ENCODE results near the gene IL1F10. TPM values are rescaled to one million over a fixed set of nuclear protein-coding genes. Genes with fewer than 3 reads are reported as not detected.

IL1F10 gene
- total and polyA plus RNA-seq, 10 of the 15 experiments (the other 5 are each of a cell fraction or from before 2014, with no cell fraction given), result not detected

GRCh38 chr2:113046465-113046864, 21.3 kb upstream of the IL1F10 start (continued):
- TF ChIP-seq IKZF1 (conservative IDR thresholded peaks at IDR 0.05), result no peak

GRCh38 chr2:113050921-113051895, 16.6 kb upstream of the IL1F10 start:
- Histone ChIP-seq H3K9ac (ENCODE audit: control insufficient read depth, insufficient read depth, low read length) (no peak overlapping the region), H4K20me1 (ENCODE audit: control insufficient read depth, insufficient read depth) (no peaks in the 10 kb centered on the region), H3K4me2 (ENCODE audit: control insufficient read depth, insufficient read depth) (no peak overlapping the region), H2AFZ (ENCODE audit: control insufficient read depth, low read depth, low read length) (no peak overlapping the region), H3K4me1 (ENCODE audit: control insufficient read depth, insufficient read depth, low read length) (no peaks in the 10 kb centered on the region), H3K36me3 (ENCODE audit: control insufficient read depth in 2 of 2, insufficient read depth in 2 of 2, low read length in 1 of 2) (no peaks in the 10 kb centered on the region), H3K4me3 (no peak overlapping the region), H3K27ac (ENCODE audit: control insufficient read depth, insufficient read depth) (no peak overlapping the region), H3K79me2 (ENCODE audit: control insufficient read depth, insufficient read depth, low read length) (no peaks in the 10 kb centered on the region), H3K27me3 (replicated peaks in 1 of 2; ENCODE audit: control insufficient read depth in 2 of 2, insufficient read depth in 2 of 2, low read length in 1 of 2) (no peaks in the 10 kb centered on the region; a peak in 1 of 4 replicates), H3K9me3 (replicated peaks; ENCODE audit: control insufficient read depth, insufficient read depth, low read length) (peaks cover 2% of the 10 kb centered on the region; the same call in 1 of the 3 replicates)
- DNase-seq (ENCODE audit: low read depth, low spot score) (no peak), ATAC-seq (no peak), FAIRE-seq (no peak)
- TF ChIP-seq SIX5 (IDR thresholded peaks at IDR 0.05; ENCODE audit: low read depth, low read length, severe bottlenecking), result no peak
- no peak for TF ChIP-seq IRF5 (IDR thresholded peaks at IDR 0.05; ENCODE audit: borderline replicate concordance)
- TF ChIP-seq MYC (IDR thresholded peaks at IDR 0.05; ENCODE audit: insufficient read depth, insufficient read length, insufficient replicate concordance, low read length, severe bottlenecking), result no peak
- TF ChIP-seq MTA3 (IDR thresholded peaks at IDR 0.05; ENCODE audit: borderline replicate concordance, low read length), result no peak
- TF ChIP-seq HCFC1 (IDR thresholded peaks at IDR 0.05; ENCODE audit: low read length), result no peak
- no peak for TF ChIP-seq ZSCAN29 (IDR thresholded peaks at IDR 0.05)
- no peak for TF ChIP-seq NFYA (IDR thresholded peaks at IDR 0.05; ENCODE audit: borderline replicate concordance, low read depth, low read length)
- no peak for TF ChIP-seq USF1 (IDR thresholded peaks at IDR 0.05; ENCODE audit: borderline replicate concordance, extremely low read length, insufficient read depth, low read depth, low read length)
- no peak for TF ChIP-seq CHD1 (IDR thresholded peaks at IDR 0.05; ENCODE audit: low read depth, low read length)
- TF ChIP-seq ZBTB33 (IDR thresholded peaks at IDR 0.05), result no peak
- no peak for TF ChIP-seq ZNF207 (IDR thresholded peaks at IDR 0.05; ENCODE audit: borderline replicate concordance)
- TF ChIP-seq PAX8 (IDR thresholded peaks at IDR 0.05), result no peak
- no peak for TF ChIP-seq MEF2A (IDR thresholded peaks at IDR 0.05; ENCODE audit: insufficient read depth, low read depth, low read length)
- no peak for TF ChIP-seq POLR2A (IDR thresholded peaks at IDR 0.05; ENCODE audit: low read depth, low read length)
- TF ChIP-seq ZZZ3 (IDR thresholded peaks at IDR 0.05; ENCODE audit: control insufficient read depth, insufficient read length, low read depth), result no peak
- TF ChIP-seq NFIC (IDR thresholded peaks at IDR 0.05; ENCODE audit: low read depth, low read length), result no peak
- no peak for TF ChIP-seq RUNX3 (IDR thresholded peaks at IDR 0.05; ENCODE audit: low read length)
- WGBS (ENCODE audit: insufficient coverage, insufficient replicate concordance, low lambda C conversion rate, missing lambda C conversion rate), result 80% methylated on average over 31 of the region's 38 CpGs
- SMC1A ChIA-PET (ENCODE audit: uncharacterized antibody, unreplicated experiment), result no interaction called here
- RAD21 ChIA-PET (ENCODE audit: unreplicated experiment), result no interaction called here
- in situ Hi-C loops (cut with MboI), result no loop called here
- CTCF ChIA-PET, result interaction anchor here (0.6 to 0.7 kb wide), 2 partner anchors 180 to 206 kb away, joined by 3 to 5 read pairs; no protein-coding TSS in a partner anchor
- no TSS peak for BruUV-seq (replicated peaks)
- POLR2A ChIA-PET, result no interaction called here
- intact Hi-C loops (cut with micrococcal nuclease; ENCODE audit: unreplicated experiment), result no loop called here
